ENCODE data around the gene BLOC1S1.
A peak's percentile ranks its signal among the peaks of the same experiment; 100 is the strongest.

Gene BLOC1S1

DNA sequence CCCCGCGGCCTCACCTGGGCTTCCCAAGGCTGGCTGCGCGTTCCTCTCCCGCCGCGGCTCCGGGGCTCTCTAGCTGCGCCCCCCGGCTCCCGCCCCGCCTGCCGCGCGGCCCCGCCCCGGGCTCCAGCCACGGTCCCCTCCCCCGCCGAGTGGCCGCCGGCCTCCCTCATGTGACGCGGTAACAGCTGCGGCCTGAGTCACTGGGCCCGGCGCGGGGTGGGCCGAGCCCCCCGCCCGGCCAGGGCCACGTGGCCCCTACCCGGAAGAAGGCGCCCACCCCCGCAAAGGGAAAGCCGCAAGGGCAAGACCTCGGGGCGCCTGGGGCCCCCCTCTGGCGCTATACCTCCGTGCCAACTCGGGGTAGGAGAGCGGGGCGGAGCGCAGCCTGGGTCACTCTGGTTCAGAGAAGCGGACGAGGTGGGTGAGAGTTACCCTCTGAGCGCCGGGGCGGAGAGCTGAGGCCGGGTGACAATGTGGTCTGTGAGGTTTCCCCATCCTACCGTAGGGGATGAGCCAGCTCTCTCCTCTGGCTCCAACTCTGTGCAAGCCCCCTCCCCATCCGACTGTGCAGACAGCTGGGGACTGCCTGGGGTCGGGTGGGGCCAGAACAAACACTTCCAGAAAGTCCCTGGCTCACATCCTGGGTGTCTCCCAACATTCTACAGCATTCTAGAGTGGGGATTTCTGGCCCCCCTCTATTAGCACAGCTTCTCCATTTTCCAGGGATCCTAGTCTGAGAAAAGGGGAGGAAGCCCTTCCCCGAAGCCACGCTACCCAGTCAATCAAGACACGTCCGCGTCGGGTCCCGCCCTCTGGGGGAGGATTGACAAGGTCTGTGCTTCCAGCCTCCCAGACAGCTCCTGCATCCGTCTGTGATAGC is 13.3 kb downstream of the BLOC1S1 start, which contains the start of gene CD63:
CD63 (minus strand) TSS at position 71 of the 880 bp plus-strand sequence. CDS start 668 bp downstream, outside the sequence.
- DNase-seq: peak; percentile 31

DNA sequence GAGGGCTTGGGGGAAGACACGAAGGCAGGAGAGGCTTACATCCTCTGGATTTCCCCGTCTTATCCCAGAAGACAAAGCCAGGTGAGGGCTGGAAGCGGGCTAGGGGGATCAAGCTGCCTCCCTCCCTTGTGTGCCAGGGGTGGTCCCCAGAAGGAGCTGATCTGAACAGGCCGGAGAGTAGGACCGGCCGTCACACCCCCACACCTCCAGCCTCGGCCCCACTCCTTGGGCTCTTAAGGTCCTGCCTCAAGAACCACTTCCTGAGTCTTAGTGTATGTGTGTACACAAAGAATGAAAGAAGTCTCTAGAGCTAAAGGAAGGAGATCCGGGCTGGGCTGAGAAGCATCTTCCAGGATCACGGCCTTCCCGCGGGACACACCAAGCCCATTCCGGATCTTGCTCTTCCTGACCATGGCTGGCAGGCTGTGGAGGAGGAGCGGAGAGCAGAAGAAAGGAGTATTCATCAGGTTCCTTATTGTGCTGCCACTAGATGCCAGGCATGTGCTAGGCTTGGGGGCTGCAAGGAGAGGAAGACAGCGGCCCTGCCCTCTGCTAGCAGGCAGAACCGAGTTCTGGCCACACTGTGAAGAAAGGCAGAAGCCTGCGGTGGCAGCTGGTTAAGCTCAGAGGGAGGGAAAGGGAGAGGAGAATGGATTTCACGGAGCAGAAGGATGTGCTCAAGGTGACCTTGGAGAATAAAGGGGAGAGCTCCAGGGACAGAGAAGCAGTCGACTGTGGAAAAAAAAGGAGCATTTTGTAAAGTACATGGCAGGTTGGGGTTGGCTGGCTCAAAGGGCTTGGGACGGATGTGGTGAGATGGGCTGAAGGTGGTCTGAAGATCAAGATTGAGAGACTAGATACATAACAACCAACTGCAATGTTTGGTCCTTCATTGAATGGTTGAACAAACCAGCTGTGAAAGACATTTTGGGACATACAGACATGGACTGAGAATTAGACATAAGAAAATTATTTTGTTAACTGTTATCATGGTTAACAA is 14.3 kb downstream of the BLOC1S1 start:
- no peak for DNase-seq

DNA sequence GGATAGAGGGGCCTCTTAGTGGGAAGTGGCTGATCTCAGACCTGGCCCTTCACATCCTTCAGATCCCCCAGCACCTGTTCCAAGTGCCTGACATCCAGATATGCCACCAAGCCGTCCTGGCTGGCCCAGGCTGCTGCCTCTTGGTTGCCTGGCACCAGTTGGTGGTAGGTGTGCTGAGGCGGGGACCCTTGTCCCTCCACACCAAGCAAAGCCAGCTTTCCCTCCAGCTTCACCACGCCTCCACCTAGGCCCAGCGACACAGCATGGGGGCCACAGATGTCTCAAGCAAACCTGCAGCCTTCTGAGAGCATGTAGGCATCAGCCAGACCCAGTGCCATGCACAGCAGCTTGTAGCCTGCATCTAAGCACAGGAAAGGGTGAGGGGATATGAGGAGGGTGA is 16.4 kb downstream of the BLOC1S1 start:
- no peak for DNase-seq

DNA sequence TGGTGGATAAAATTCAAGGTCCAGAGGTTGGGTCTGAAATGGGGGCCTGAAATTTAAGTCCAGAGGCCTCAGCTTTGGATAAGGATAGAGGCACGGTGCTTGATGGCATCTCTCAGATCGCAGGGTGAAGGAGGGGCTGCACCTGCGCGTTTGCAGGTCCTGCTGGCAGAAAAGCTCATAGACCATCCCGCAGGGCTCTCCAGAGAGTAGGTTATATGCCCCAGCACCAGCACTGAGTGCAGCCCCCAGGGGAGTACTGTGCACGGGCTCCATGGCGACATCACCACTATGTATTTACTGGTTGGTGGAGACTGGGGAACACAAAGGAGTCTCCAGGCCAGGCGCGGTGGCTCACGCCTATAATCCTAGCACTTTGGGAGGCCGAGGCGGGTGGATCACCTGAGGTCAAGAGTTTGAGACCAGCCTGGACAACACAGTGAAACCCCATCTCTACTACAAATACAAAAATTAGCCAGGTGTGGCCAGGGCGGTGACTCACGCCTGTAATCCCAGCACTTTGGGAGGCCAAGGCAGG is 17.2 kb downstream of the BLOC1S1 start:
- no peak for DNase-seq

DNA sequence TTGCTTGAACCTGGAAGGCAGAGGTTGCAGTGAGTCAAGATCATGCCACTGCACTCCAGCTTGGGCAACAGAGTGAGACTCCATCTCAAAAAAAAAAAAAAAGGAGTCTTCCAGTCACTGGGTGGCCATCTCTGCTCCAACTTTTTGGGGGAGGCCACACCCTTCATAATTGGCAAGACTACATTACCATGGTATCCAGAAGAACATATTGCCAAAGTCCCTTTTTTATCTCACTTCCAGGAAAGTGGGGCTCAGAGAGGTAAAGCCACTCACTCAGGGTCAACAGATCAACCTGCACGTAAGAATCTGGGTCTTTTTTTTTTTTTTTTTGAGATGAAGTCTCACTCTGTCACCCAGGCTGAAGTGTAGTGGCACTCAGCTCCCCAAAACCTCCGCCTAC is 18.0 kb downstream of the BLOC1S1 start:
- DNase-seq: no peak

DNA sequence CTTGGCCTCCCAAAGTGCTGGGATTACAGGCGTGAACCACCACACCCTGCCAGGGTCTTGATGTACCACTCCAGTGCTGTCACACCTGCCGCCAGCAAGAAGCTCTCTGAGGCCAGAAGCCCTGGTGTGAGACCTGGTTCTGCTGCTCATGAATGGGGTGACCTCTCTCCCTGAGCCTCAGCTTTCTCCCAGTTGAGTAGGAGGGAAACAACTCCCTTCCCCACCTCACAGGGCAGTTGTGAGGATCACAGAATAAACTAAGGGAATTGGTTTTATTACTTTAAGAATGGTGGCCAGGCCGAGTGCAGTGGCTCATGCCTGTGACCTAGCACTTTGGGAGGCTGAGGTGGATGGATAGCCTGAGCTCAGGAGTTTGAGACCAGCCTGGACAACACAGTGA is 18.7 kb downstream of the BLOC1S1 start:
- no peak for DNase-seq

DNA sequence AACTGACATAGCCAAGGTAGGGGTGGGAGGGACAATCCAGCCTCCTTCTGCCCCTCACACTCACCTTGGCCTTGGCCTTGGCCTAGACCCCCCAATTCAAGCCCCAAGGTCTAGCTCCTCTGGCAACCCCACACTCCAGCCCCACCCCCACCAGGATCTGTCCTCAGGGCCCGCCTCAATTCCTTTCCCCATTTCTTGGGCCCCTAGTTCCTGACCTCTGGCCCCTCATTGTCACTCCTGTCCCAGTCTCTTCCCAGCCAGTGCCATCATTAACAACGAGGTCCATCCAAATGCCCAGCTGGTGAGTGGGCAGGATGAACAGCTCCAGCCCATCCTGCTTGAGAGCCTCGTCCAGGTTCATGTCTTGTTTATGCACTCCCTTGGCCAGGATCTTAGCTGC is 20.2 kb downstream of the BLOC1S1 start:
- no peak for DNase-seq

DNA sequence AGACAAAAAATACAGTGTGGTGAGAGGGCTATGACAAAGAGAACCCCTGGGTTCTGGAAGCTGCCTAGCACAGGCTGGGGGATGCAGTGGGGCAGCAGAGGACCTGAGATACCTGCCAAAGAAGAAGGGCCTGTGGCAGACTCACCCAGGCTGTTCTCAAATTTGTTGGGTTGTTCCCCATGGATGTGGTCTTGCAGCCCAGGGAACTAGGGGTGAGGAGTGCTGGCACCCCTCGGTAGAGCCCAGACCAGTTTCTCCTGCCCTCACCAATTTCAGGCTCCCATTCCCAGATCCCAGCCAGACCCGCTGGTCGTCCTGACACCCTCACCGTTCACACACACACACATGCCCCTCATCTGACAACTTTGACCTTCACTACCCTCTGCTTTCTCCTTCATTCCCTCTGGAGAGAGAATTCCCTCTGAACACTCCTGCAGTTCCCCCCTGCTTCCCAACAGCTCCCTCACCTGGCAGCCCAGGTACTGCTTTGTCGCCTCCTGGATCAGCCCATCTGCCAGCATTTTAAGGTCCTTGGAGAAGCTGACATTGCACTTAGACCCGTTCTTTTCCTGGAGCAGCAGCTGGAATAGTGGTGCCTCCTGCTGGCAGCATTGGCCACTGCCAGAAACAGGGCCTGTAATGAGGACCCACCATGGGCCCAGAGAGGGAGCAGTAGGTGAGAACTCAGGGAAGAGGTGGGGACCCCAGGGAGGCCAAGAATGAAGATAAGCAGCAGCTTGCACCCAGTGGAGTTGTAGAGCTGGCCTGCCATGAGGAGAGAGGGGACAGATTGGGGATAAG is 21.1 kb downstream of the BLOC1S1 start:
- DNase-seq: no peak

DNA sequence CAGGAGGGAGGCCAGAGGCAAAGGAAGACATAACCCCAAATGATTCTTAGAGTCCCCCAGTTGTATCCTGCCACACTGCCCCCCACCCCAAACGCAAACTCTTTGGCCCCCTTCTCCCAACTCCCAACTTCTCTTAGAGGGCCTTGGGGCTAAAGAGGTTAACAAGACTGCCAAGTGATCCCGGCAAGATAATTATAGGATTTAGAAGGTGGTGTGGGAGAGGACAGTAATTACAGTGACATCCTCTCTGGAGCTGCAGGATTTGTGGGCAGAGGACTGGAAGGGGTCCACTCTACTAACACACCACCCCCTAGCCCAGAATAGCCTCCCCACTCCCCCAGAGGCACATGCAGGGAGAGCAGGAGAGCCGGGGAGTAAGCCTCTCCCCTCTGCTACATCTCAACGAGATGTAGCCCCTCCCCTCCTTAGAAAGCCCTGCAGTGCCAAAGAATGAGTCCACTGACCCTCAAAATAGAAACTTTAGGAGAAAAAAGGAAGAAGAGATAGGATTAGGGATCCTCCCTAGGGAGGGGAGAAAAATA is 21.8 kb downstream of the BLOC1S1 start:
- no peak for DNase-seq

DNA sequence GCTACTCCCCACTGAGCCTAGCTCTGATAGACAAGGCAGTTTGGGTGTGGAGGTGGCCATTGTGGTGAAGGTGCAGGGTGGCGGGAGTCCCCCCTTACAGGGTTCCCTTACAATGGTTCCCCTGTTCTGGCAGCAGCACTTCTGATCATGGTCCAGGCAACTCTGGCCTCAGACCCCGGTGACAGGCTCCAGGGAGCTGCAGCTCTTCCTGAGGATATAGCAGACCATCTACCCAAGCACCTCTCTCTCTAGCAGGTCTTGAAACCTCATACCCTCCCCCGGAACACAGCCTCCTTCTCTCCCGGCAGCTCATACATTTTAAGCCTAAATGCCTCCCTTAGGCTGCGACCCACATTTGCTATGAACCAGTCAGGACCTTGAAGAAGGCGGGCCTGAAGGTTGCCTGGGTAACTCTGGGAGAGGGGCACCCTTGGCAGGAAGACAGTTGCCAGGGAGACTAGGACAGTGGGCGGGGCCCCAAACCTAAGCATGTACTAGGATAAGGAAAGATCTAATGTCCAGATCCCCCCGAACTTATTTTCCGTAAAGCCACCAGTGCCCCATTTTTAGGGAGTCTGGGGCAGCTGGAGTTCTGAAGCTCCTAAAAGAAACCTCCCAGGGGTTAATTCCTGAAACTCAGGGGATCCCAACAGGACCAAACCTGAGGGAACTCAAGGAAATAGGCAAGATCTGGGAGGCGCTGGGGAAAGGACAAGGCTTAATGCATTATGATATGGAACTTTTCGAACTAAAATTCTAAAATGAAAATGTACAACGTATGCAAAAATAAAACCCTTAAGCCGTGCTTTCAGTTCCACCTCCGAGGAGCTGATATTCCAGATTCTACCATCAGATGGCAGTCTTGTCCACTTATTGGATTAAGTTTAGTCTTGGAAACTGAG is 22.5 kb downstream of the BLOC1S1 start:
- no peak for DNase-seq

DNA sequence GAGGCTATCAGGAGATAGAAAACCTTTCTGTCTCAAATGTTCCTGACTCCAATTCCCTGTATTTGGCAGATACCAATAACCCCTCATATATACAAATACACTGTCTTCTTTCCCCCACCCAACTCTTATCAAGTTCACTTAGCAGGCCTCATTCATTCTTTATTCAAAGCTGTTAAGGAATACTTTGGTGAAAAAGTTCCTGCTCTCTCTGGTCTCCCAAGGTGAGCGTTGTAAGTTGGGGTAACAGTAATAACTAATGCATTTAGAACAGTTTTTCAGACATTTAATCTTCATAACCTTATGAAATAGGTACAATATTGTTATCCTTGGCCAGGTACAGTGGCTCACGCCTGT is 23.2 kb downstream of the BLOC1S1 start:
- DNase-seq: no peak

DNA sequence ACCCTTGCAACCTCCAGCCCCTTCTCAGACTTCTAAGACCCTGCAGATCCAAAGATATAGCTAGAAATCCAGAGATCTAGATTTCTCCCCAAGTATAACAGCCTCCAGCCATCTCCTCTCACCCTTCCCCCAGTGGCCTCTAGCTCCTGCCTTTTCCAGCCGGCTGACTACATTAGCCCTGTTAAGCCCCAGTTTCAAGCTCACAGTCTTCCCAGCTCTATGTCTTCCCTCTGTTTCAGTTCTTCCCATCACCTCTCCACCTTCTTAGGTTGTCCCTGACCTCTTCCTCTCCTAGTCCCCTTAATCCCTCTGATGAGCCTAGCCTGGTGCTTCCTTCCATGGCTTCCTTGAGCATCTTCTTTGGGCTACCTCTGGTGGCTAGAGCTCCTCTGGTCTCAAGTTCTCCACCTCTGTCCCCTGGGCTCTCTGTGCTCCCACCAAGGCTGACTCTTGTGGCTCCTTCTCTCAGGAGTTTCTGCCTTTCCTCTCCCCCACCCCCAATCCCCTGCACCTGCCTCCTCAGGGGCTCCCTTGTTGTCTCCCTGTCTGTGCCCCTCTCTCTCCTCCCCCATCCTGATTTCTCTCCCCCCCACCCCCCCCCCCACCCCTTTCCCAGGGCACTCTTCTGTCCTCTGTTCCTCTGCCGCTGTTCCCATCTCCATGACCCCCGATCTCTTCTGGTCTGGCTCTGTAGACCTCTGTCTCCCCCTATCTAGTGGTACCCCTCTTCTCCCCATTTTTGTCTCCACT is 26.3 kb downstream of the BLOC1S1 start:
- DNase-seq: no peak

DNA sequence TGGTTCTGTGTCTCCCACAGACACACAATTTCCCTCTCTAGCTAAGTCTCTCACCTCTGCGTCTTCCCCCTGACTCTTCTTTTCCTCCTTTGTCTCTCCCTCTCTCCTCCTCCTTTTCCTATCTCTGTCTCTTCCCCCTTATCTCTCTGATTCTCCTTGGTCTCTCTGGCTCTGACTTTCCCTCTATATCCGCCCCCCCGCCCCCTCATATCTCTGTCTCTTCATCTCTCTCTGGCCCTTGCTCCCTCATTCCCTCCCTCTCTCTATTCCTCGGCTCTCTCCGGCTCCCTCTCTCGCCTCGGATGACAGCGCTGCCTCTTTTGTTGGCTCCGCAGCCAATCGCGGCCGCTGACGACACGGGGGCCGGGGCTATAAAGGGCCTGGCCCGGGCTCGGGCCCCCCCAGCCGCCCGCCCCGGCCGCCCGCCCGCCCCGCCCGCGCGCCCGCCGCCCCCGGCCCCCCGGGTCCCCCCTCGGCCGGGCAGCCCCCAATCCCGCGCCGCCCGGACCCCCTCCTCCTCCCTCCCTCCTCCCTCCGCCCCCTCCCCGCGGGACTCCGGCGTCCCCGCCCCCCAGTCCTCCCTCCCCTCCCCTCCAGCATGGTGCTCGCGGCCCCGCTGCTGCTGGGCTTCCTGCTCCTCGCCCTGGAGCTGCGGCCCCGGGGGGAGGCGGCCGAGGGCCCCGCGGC is 27.0 kb downstream of the BLOC1S1 start, which contains the start of gene GDF11:
GDF11 (plus strand) TSS at position 404 of the 687 bp plus-strand sequence; CDS start at position 599, 195 bp downstream.
- no peak for DNase-seq

DNA sequence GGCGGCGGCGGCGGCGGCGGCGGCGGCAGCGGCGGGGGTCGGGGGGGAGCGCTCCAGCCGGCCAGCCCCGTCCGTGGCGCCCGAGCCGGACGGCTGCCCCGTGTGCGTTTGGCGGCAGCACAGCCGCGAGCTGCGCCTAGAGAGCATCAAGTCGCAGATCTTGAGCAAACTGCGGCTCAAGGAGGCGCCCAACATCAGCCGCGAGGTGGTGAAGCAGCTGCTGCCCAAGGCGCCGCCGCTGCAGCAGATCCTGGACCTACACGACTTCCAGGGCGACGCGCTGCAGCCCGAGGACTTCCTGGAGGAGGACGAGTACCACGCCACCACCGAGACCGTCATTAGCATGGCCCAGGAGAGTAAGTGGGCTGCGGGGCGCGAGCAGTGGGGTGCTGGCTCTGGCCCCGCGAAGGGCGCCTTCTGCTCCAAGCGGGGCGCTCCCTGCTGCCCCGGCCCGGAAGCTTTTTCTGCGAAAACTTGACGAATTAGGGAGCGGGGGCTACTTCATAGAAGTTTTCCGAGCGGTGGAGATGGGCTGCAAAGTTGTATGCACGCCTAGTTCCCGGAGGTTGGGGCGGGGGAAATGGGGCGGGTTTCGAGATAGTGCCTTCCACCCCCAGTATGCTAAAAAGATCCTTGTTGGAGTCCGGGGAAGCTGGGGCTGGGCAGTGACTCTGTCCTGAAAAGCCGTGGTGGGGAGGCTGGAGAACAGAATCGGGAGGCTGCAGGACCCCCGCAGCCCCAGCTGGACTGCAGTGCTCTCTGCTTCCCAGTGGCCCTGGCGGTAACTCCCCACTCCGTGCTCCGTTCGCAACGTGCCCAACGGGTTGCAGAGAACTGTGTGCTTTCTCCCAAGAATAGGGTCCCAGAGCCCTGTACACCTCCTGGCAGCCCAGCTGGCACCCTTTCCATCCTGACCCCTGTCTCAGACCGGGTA is 27.8 kb downstream of the BLOC1S1 start:
- DNase-seq: no peak

DNA sequence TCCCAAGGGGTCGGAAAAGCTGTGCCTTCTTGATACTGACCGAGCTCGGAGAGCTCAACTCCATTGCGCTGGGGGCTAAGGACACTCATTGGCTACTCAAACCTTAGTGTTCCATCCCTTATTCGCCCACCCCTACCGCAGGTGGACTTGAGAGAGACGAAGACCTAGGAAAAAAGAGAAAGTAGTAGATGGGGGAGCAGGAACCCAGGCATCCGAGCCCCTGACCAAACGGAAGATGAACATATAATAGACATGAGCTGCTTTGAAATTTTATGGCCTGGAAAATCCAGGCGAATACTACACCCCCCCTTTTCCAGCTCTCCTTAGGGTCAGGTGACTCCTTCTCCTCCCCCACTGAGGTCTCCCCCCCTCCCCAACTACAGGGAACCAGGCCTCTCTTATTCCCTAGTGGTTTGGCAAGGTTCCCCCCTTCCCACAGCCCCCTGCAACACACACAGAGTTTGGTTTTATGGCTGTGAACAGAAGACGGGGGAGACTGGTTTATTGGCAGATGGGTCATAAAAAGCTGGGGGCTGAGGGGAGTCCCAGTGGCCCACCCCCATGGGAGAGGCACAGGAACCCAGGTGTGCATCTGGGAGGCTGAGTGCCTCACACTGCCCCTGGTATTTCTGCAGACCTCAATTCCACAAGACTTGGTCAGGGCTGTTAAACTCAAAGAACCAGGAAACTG is 28.6 kb downstream of the BLOC1S1 start:
- DNase-seq: no peak

DNA sequence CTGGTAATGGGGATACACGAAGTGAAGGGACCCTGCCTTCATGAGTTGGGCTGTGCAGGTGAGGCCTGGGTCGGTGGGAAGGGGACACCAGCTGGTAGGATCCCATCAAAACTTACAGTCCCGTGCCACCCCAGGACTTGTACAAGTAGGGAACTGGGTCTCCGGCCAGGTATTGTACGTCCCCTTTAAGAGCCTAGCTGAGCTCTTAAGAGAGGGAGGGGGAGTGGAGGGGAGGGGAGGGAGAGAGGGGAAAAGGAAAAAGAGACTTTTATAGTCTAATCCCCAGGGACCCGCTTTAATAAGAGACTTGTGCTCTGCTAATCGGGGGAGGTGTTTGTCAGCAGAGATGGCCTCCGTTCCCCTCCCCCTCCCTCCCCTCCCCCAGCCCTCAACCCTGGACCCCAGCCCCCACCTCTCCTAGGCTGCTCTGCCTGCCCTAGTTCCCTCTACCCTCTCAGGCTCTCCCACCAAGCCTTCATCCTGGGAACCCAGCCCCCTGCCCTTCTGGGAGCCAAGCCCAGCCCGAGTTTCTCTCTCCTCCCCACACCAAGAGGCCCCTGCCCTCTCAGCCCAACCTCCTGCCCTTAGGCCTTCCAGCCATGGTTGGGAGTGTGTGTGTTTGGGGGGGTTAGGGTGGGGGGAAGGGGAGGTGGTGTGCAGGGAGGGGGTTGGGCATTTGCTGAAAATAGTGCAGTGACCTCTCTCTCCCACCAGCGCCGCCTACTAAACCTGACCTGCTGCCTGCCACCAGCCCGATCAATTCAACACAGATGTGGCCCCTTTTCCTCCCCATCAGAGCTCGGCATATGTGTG is 29.7 kb downstream of the BLOC1S1 start:
- DNase-seq: no peak
